K562 (cell line): ENCODE data around the gene ABHD3. TPM values are rescaled to one million over a fixed set of nuclear protein-coding genes. Genes with fewer than 3 reads are reported as not detected.
A peak's percentile ranks its signal among the peaks of the same experiment; 100 is the strongest.

Experiments used
- CSDE1 ChIP-seq, 2 experiments: fragments of 450-650 bp; IDR thresholded peaks; 2 replicates each; pipeline ENCODE4 v1.6.1; 2016; ENCODE audit warnings: mild to moderate bottlenecking in 1 of 2
- ELF1 ChIP-seq: fragments of 200-800 bp; sonication (Bioruptor generic); IDR thresholded peaks from 2 replicates; pipeline ENCODE4 v1.6.1; 2016; ENCODE audit warnings: missing genetic modification characterization, missing compliant biosample characterization
- GTF2E2 ChIP-seq: fragments of 200-800 bp; sonication (Bioruptor generic); IDR thresholded peaks from 2 replicates; pipeline ENCODE4 v1.6.1; 2016; ENCODE audit warnings: missing genetic modification characterization, missing compliant biosample characterization
- NONO ChIP-seq, 2 experiments: fragments of 200-400 bp in 1 of 2; fragments of 450-650 bp in 1 of 2; formaldehyde crosslinking in 1 of 2; IDR thresholded peaks; 2 replicates each; pipeline ENCODE4 v1.6.1; 2017; ENCODE audit warnings: low read depth in 2 of 2, mild to moderate bottlenecking in 2 of 2, moderate library complexity in 2 of 2, low read length in 1 of 2
- PTRF ChIP-seq: fragments of 450-650 bp; IDR thresholded peaks from 2 replicates; pipeline ENCODE4 v1.6.1; 2016; ENCODE audit warnings: mild to moderate bottlenecking, missing genetic modification characterization, missing compliant biosample characterization
- PTTG1 ChIP-seq: fragments of 450-650 bp; IDR thresholded peaks from 2 replicates; pipeline ENCODE4 v1.6.1; 2016; ENCODE audit warnings: low read depth, mild to moderate bottlenecking, missing genetic modification characterization, missing compliant biosample characterization
- RAD21 ChIP-seq, 2 experiments: fragments of 250-450 bp in 1 of 2; fragments of 450-650 bp in 1 of 2; sonication (Bioruptor Pico) in 1 of 2; formaldehyde crosslinking in 1 of 2; IDR thresholded peaks in 1 of 2; conservative IDR thresholded peaks in 1 of 2; 2 replicates each; pipeline versions ENCODE4 v1.4.0 to v1.8.0; 2020 to 2022; ENCODE audit warnings: mild to moderate bottlenecking in 2 of 2, moderate library complexity in 1 of 2
- RUNX1 ChIP-seq: sonication (generic); IDR thresholded peaks from 2 replicates; pipeline ENCODE4 v1.6.1; 2016; ENCODE audit warnings: antibody characterized with exemption, low read depth
- ZSCAN32 ChIP-seq: fragments of 450-650 bp; formaldehyde crosslinking; IDR thresholded peaks from 2 replicates; pipeline ENCODE4 v1.4.0; 2020; ENCODE audit warnings: mild to moderate bottlenecking, moderate library complexity
- polyA plus RNA-seq, 8 experiments: library from polyadenylated mRNA; depleted of rRNA in 4 of 8; stranded (reverse) in 5 of 8; unstranded in 3 of 8; fragments of >200 nt; fragmentation: Nextera tagmentation in 2 of 8; fragmentation: Illumina TruSeq in 1 of 8; extraction: Ambion mirVana in 2 of 8; extraction: Trizol in 1 of 8; gene quantifications; 2 replicates each; pipeline versions ENCODE4 v1.2.1 to v1.2.3, GENCODE V29; 2011 to 2014; ENCODE audit warnings: inconsistent platforms in 1 of 8, missing spikeins in 1 of 8
- total RNA-seq, 7 experiments: library from RNA; depleted of rRNA in 6 of 7; stranded (reverse); fragments of >200 nt in 6 of 7; fragmentation: Illumina TruSeq in 2 of 7; extraction: Trizol in 2 of 7; gene quantifications; 2 replicates each; pipeline versions ENCODE4 v1.2.1 to v1.2.3, GENCODE V29; 2011 to 2021; ENCODE audit warnings: low replicate concordance in 1 of 7
- TF ChIP-seq, protein P1 (sequence below): IDR thresholded peaks from 3 replicates; pipeline ENCODE4 v1.6.1; 2011; ENCODE audit warnings: borderline replicate concordance, mild to moderate bottlenecking; ENCODE audit not compliant: insufficient read length, insufficient read depth
- TF ChIP-seq, protein P2 (sequence below): fragments of 250-450 bp; sonication (Bioruptor Pico); IDR thresholded peaks from 2 replicates; pipeline ENCODE4 v1.8.0; 2022; ENCODE audit warnings: inconsistent platforms
- TF ChIP-seq, protein P3 (sequence below): fragments of 250-450 bp; sonication (Bioruptor Pico); IDR thresholded peaks from 2 replicates; pipeline ENCODE4 v1.4.0; 2020
- TF ChIP-seq, protein P4 (sequence below): sonication (generic); formaldehyde crosslinking; IDR thresholded peaks from 2 replicates; pipeline ENCODE4 v1.8.0; 2022; ENCODE audit warnings: missing genetic modification reagents, mild to moderate bottlenecking, moderate library complexity, borderline replicate concordance

The ABHD3 gene
- total and polyA plus RNA-seq, 9 of the 15 experiments (the other 6 are each of a cell fraction or from before 2014, with no cell fraction given) = 6.3 to 38.8 (median 19.4) TPM

DNA sequence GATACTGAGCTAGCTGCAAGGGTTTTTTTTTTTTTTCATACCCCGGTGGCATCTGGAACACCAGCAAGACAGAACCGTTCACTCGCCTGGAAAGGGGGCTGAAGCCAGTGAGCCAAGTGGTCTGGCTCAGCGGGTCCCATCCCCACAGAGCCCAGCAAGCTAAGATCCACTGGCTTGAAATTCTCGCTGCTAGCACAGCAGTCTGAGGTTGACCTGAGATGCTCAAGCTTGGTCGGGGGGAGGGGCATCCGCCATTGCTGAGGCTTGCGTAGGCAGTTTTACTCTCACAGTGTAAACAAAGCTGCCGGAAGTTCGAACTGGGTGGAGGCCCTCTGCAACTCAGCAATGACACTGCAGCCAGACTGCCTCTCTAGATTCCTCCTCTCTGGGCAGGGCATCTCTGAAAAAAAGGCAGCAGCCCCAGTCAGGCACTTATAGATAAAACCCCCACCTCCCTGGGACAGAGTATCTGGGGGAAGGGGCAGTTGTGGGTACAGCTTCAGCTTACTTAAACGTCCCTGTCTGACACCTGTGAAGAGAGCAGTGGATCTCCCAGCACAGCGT is 31.0 kb upstream of the ABHD3 start (continued):
- TF ChIP-seq RUNX1 = no peak
- TF ChIP-seq, protein P1, sequence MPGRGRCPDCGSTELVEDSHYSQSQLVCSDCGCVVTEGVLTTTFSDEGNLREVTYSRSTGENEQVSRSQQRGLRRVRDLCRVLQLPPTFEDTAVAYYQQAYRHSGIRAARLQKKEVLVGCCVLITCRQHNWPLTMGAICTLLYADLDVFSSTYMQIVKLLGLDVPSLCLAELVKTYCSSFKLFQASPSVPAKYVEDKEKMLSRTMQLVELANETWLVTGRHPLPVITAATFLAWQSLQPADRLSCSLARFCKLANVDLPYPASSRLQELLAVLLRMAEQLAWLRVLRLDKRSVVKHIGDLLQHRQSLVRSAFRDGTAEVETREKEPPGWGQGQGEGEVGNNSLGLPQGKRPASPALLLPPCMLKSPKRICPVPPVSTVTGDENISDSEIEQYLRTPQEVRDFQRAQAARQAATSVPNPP = no peak
- TF ChIP-seq, protein P2, sequence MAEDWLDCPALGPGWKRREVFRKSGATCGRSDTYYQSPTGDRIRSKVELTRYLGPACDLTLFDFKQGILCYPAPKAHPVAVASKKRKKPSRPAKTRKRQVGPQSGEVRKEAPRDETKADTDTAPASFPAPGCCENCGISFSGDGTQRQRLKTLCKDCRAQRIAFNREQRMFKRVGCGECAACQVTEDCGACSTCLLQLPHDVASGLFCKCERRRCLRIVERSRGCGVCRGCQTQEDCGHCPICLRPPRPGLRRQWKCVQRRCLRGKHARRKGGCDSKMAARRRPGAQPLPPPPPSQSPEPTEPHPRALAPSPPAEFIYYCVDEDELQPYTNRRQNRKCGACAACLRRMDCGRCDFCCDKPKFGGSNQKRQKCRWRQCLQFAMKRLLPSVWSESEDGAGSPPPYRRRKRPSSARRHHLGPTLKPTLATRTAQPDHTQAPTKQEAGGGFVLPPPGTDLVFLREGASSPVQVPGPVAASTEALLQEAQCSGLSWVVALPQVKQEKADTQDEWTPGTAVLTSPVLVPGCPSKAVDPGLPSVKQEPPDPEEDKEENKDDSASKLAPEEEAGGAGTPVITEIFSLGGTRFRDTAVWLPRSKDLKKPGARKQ (CRISPR knock-in tag) = no peak
- peak; percentile 39; the same call in 1 of the 2 replicates for TF ChIP-seq ELF1 (tag)
- TF ChIP-seq CSDE1 (IDR thresholded peaks at IDR 0.05) = no peak
- no peak for TF ChIP-seq RAD21 (CRISPR knock-in tag; conservative IDR thresholded peaks at IDR 0.05 in 1 of 2, IDR thresholded peaks at IDR 0.05 in 1 of 2)
- TF ChIP-seq, protein P3, sequence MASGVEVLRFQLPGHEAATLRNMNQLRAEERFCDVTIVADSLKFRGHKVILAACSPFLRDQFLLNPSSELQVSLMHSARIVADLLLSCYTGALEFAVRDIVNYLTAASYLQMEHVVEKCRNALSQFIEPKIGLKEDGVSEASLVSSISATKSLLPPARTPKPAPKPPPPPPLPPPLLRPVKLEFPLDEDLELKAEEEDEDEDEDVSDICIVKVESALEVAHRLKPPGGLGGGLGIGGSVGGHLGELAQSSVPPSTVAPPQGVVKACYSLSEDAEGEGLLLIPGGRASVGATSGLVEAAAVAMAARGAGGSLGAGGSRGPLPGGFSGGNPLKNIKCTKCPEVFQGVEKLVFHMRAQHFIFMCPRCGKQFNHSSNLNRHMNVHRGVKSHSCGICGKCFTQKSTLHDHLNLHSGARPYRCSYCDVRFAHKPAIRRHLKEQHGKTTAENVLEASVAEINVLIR (CRISPR knock-in tag) = peak; percentile 30; the same call in 1 of the 2 replicates
- TF ChIP-seq PTRF (tag) = no peak
- TF ChIP-seq, protein P4, sequence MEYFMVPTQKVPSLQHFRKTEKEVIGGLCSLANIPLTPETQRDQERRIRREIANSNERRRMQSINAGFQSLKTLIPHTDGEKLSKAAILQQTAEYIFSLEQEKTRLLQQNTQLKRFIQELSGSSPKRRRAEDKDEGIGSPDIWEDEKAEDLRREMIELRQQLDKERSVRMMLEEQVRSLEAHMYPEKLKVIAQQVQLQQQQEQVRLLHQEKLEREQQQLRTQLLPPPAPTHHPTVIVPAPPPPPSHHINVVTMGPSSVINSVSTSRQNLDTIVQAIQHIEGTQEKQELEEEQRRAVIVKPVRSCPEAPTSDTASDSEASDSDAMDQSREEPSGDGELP (CRISPR knock-in tag) = peak; percentile 49; the same call in 1 of the 2 replicates
- TF ChIP-seq GTF2E2 (tag) = no peak
- no peak for TF ChIP-seq NONO (IDR thresholded peaks at IDR 0.05; ENCODE audit: low read depth in 2 of 2, low read length in 1 of 2)
- no peak for TF ChIP-seq PTTG1
- TF ChIP-seq ZSCAN32 (CRISPR knock-in tag) = no peak
